ENCODE results near the gene HAAO.

Gene HAAO

GRCh38 chr2:42768706-42769256 lies 23.6 kb downstream of the HAAO start:
- H3K4me3 ChIP-seq (ENCODE audit: low read length) = no peak overlapping the region
- TF ChIP-seq CTCF (conservative IDR thresholded peaks at IDR 0.05; ENCODE audit: low read length) = no peak
- no peak for DNase-seq (ENCODE audit: low read depth)

GRCh38 chr2:42767899-42768705 lies 24.3 kb downstream of the HAAO start:
- no peak overlapping the region for H3K4me3 ChIP-seq (ENCODE audit: low read length)
- no peak for TF ChIP-seq CTCF (conservative IDR thresholded peaks at IDR 0.05; ENCODE audit: low read length)
- DNase-seq (ENCODE audit: low read depth) = no peak

- H3K4me3 ChIP-seq (ENCODE audit: low read length) = no peak overlapping the region
- TF ChIP-seq CTCF (conservative IDR thresholded peaks at IDR 0.05; ENCODE audit: low read length) = no peak
- no peak for DNase-seq (ENCODE audit: low read depth)
Observed at GRCh38 chr2:42767080-42767898, 25.1 kb downstream of the HAAO start.

- no peak for TF ChIP-seq CTCF (conservative IDR thresholded peaks at IDR 0.05; ENCODE audit: low read length)
- no peak overlapping the region for H3K4me3 ChIP-seq (ENCODE audit: low read length)
Observed at GRCh38 chr2:42765686-42766085, 26.7 kb downstream of the HAAO start.

GRCh38 chr2:42764901-42765300 lies 27.5 kb downstream of the HAAO start:
- no peak for TF ChIP-seq CTCF (conservative IDR thresholded peaks at IDR 0.05; ENCODE audit: low read length)
- no peak for DNase-seq (ENCODE audit: low read depth)
- H3K4me3 ChIP-seq (ENCODE audit: low read length) = no peak overlapping the region

More at GRCh38 chr2:42765686-42766085, 26.7 kb downstream of the HAAO start:
- DNase-seq (ENCODE audit: low read depth) = no peak

- H3K4me3 ChIP-seq (ENCODE audit: low read length) = no peak within 1 kb of the TSS
- DNase-seq (ENCODE audit: low read depth) = no peak
- TF ChIP-seq CTCF (conservative IDR thresholded peaks at IDR 0.05; ENCODE audit: low read length) = no peak
Observed at GRCh38 chr2:42764096-42764495, 28.3 kb downstream of the HAAO start, which contains the start of gene OXER1. OXER1 (minus strand) TSS chr2:42764135; CDS start chr2:42764062, 73 bp downstream.
